Ovary (tissue), 9 donors: ENCODE measurements around the gene PHF21B. TPM values are rescaled to one million over a fixed set of nuclear protein-coding genes. Genes with fewer than 3 reads are reported as not detected.

Experiments
- DNase-seq, 5 donors: peaks; one replicate each; pipeline ENCODE4 v3.0.0-alpha.2; 2019 to 2020
- H3K27ac ChIP-seq, 2 donors: fragments of 200-600 bp; one replicate each; pipeline versions ENCODE4 v1.5.1 to v1.8.0; 2019 to 2022
- H3K27me3 ChIP-seq: fragments of 200-600 bp; one replicate; pipeline ENCODE4 v1.8.0; 2022
- H3K36me3 ChIP-seq: fragments of 200-600 bp; sonication (generic); one replicate; pipeline ENCODE4 v1.5.1; 2019
- H3K4me1 ChIP-seq: one replicate; pipeline ENCODE4 v1.8.1; 2013; ENCODE audit warnings: mild to moderate bottlenecking, moderate library complexity; ENCODE audit not compliant: insufficient read depth
- H3K4me3 ChIP-seq: fragments of 200-600 bp; sonication (generic); one replicate; pipeline ENCODE4 v1.5.1; 2017
- H3K9me3 ChIP-seq, 2 donors: fragments of 200-600 bp in 1 of 2; sonication (generic) in 1 of 2; one replicate each; pipeline versions ENCODE4 v1.5.1 to v1.8.1; 2013 to 2019; ENCODE audit warnings: mild to moderate bottlenecking in 1 of 2, moderate library complexity in 1 of 2
- EP300 ChIP-seq: sonication (generic); formaldehyde crosslinking; IDR thresholded peaks from one replicate; pipeline ENCODE4 v1.6.1; 2017; ENCODE audit warnings: antibody characterized with exemption
- POLR2A ChIP-seq: fragments of 450-650 bp; IDR thresholded peaks from one replicate; pipeline ENCODE4 v1.6.1; 2017; ENCODE audit warnings: antibody characterized with exemption, mild to moderate bottlenecking, moderate library complexity
- WGBS, 3 donors: extraction: QIAGEN DNeasy Blood & Tissue Kit in 1 of 3; methylation state at CpG; one replicate each; pipeline versions ENCODE4 v1.1.5 to v1.1.7; 2013 to 2017; 5-methylcytosine and 5-hydroxymethylcytosine counted together
- intact Hi-C, 4 donors: fragments of 100-400 bp; cut with DNase I; formaldehyde crosslinking; loops; one replicate each; pipeline versions ENCODE4 v1.11.0 to v1.15.1; 2022 to 2023
- polyA plus RNA-seq, 2 donors: library from polyadenylated mRNA; stranded (reverse); fragments of 200-250 nt in 1 of 2; fragments of 350-450 nt in 1 of 2; fragmentation: Illumina TruSeq in 1 of 2; extraction: RNeasy Lipid Tissue Mini Kit (QIAGEN cat#74804) in 1 of 2; gene quantifications; one replicate each; pipeline ENCODE4 v1.2.3, GENCODE V29; 2013 to 2014
- total RNA-seq, 7 donors: library from RNA; depleted of rRNA in 2 of 7; stranded (reverse); fragments of >200 nt in 2 of 7; fragmentation: NEBNext Ultra II Directional in 3 of 7; extraction: Animal tissue kit (Norgen Biotek cat#: 25700) in 3 of 7; gene quantifications; one replicate each; pipeline versions ENCODE4 v1.1.0 to v1.2.4, GENCODE V29; 2016 to 2023
- TF ChIP-seq, protein P1 (sequence below), 3 donors: fragments of 450-650 bp in 2 of 3; fragments of 200-600 bp in 1 of 3; IDR thresholded peaks; one replicate each; pipeline versions ENCODE4 v1.5.1 to v1.8.0; 2016 to 2022; ENCODE audit warnings: antibody characterized with exemption in 3 of 3, mild to moderate bottlenecking in 1 of 3
- donor health status: DM: no; HTN: no; CAD: no; lungs with moderate emphysema.
- donor health status: DM: no; HTN: no; CAD: no.
- donor health status: Bipolar disorder and iron deficiency.
- donor health status: DM: yes; HTN: yes; CAD: no.
- donor health status: DM: no; HTN: no; CAD: no.
- donor health status: DM: yes; HTN: yes; CAD: no.

PHF21B gene
- total and polyA plus RNA-seq, 9 donors = 0.95 to 10.7 (median 6.4) TPM

DNA sequence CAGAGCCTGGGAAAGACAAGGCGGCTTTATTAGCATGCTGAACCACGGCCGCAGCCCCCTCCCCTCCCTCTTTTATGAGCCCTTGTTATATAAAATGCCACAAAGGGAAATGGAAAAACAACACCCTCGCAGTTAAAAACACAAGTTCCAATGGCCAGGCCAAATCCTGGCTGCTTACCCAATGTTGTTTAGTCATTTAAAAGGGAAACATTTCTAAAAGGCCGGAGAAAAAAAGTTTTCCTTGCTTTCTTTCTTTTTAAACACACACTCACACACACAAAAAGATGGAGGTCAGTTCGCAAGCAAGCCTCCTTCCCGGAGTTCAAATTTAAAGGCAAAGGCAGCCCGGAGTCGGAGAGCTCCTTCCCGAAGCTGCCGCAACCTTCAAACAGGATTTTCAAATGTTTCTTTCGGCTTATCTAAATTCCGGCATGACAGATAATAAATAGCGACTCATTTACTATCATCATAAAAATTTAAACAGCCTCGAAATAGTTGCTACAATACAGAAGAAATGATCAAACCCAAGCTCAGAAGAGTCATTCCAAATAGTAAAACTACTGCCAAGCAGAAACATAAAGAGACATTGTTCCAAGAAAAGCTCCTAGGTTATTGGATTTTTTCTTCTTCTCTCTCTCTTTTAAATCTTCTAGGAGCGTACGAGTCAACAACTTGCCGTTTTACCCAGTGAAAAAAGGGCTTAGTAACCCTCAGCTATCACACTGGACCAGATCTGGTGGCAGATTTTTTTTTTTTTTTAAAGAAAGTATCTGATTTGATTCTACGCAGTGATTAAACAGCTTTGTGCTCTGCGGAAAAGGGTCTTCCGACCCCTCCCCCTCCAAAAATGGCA lies 3.5 kb downstream of the PHF21B start:
- H3K4me1 ChIP-seq = peaks cover 7% of the 10 kb centered on the region
- 1 to 2% (median 1%) methylated on average over 21 of the region's 21 CpGs for WGBS, 3 donors
- peak in 1 of 5 donors; percentile 27 for DNase-seq
- no peaks in the 10 kb centered on the region for H3K36me3 ChIP-seq
- TF ChIP-seq, protein P1, sequence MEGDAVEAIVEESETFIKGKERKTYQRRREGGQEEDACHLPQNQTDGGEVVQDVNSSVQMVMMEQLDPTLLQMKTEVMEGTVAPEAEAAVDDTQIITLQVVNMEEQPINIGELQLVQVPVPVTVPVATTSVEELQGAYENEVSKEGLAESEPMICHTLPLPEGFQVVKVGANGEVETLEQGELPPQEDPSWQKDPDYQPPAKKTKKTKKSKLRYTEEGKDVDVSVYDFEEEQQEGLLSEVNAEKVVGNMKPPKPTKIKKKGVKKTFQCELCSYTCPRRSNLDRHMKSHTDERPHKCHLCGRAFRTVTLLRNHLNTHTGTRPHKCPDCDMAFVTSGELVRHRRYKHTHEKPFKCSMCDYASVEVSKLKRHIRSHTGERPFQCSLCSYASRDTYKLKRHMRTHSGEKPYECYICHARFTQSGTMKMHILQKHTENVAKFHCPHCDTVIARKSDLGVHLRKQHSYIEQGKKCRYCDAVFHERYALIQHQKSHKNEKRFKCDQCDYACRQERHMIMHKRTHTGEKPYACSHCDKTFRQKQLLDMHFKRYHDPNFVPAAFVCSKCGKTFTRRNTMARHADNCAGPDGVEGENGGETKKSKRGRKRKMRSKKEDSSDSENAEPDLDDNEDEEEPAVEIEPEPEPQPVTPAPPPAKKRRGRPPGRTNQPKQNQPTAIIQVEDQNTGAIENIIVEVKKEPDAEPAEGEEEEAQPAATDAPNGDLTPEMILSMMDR (IDR thresholded peaks at IDR 0.05) = no peak
- no peak for TF ChIP-seq POLR2A
- no peak for TF ChIP-seq EP300
- H3K27me3 ChIP-seq = no peaks in the 10 kb centered on the region
- no peaks in the 10 kb centered on the region for H3K9me3 ChIP-seq
- intact Hi-C loops = loop anchor here in 1 of 4 donors (10.0 kb wide), 1 partner anchor 88 kb away; no protein-coding TSS in a partner anchor
- peak overlapping the region; percentile 46 for H3K4me3 ChIP-seq
- H3K27ac ChIP-seq = peak overlapping the region; percentile 67 to 91

DNA sequence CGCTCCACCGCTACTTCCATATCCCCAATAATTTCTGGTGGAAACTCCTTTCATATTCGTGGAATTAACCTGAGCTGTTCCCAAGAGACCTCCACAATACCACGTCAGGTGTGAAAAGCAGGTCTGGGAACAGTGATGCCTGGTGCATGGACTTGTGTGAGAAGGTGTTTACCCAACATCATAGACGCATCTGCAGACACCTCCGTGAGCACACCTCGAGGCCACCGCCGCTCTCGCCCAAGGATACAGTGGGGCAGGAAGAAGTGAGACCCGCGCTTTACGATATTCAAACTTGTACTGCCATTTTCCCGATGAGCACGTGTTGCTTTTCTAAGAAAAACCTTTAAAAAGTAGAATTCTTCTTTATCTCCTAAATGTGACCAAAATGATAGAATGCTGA lies 8.2 kb downstream of the PHF21B start:
- intact Hi-C loops = loop anchor here in 1 of 4 donors (10.0 kb wide), 1 partner anchor 93 kb away; no protein-coding TSS in a partner anchor
- no peak for DNase-seq
- H3K9me3 ChIP-seq = no peaks in the 10 kb centered on the region
- WGBS, 3 donors = 95 to 96% (median 95%) methylated on average over 15 of the region's 15 CpGs
- no peaks in the 10 kb centered on the region for H3K36me3 ChIP-seq
- no peak overlapping the region for H3K27ac ChIP-seq
- no peak overlapping the region for H3K4me3 ChIP-seq
- H3K4me1 ChIP-seq = peaks cover 3% of the 10 kb centered on the region
- TF ChIP-seq, protein P1 (IDR thresholded peaks at IDR 0.05) = no peak
- no peak for TF ChIP-seq POLR2A
- no peak for TF ChIP-seq EP300
- H3K27me3 ChIP-seq = no peaks in the 10 kb centered on the region

DNA sequence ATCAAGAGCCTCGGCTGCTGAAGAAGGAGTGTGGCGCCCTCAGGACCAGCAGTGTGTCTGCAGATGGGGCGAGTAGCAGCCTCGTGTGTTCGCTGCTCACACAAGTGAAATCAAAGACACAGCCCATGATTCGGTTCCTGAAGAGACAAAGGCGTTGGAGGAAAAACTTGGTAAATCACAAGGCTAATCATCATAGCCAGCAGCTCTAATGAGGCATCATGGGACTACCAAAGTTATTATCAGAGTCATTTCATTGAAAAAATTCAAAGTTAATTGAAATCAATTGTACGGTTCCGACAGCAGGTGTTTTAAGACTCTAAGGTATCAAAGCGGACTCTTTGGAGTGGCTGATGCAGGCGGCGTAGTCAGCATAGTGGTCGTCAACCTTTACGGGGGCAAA lies 9.5 kb downstream of the PHF21B start:
- intact Hi-C loops = loop anchor here in 1 of 4 donors (10.0 kb wide), 1 partner anchor 94 kb away; no protein-coding TSS in a partner anchor
- TF ChIP-seq POLR2A (no peak), EP300 (no peak)
- TF ChIP-seq, protein P1 (IDR thresholded peaks at IDR 0.05) = no peak
- Histone ChIP-seq H3K27ac (no peak overlapping the region), H3K36me3 (no peaks in the 10 kb centered on the region), H3K4me1 (no peaks in the 10 kb centered on the region), H3K27me3 (no peaks in the 10 kb centered on the region), H3K9me3 (no peaks in the 10 kb centered on the region), H3K4me3 (no peak overlapping the region)
- WGBS, 3 donors = 92 to 93% (median 92%) methylated on average over 14 of the region's 14 CpGs
- no peak for DNase-seq

DNA sequence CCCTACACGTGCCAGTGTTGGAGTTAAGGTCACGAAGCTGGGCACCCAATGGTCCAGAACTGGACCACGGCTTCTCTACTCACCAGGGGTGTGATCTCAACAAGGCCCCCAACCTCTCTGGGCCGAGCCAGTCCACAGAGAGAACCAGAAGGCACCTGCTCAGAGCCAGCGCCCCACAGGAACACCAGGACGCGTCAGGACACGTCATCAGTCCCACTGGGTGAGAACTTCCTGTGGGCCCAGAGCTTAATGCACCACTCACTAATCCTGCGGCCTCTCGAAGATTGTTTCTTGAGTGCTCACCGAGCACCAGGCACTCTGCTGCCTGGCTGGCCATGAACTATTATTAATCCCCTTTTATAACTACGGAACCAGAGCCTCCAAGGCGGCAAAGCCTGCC lies 10.1 kb downstream of the PHF21B start:
- no peaks in the 10 kb centered on the region for H3K36me3 ChIP-seq
- DNase-seq = no peak
- H3K4me3 ChIP-seq = no peak overlapping the region
- TF ChIP-seq EP300 (no peak), POLR2A (no peak)
- TF ChIP-seq, protein P1 (IDR thresholded peaks at IDR 0.05) = no peak
- H3K4me1 ChIP-seq = no peaks in the 10 kb centered on the region
- no peaks in the 10 kb centered on the region for H3K27me3 ChIP-seq
- H3K9me3 ChIP-seq = no peaks in the 10 kb centered on the region
- H3K27ac ChIP-seq = no peak overlapping the region
- WGBS, 3 donors = 83 to 86% (median 84%) methylated on average over 13 of the region's 13 CpGs
- intact Hi-C loops = loop anchor here in 1 of 4 donors (10.0 kb wide), 1 partner anchor 95 kb away; no protein-coding TSS in a partner anchor
